Measurements from ENCODE around the gene SLC25A51.

SLC25A51 gene

DNA sequence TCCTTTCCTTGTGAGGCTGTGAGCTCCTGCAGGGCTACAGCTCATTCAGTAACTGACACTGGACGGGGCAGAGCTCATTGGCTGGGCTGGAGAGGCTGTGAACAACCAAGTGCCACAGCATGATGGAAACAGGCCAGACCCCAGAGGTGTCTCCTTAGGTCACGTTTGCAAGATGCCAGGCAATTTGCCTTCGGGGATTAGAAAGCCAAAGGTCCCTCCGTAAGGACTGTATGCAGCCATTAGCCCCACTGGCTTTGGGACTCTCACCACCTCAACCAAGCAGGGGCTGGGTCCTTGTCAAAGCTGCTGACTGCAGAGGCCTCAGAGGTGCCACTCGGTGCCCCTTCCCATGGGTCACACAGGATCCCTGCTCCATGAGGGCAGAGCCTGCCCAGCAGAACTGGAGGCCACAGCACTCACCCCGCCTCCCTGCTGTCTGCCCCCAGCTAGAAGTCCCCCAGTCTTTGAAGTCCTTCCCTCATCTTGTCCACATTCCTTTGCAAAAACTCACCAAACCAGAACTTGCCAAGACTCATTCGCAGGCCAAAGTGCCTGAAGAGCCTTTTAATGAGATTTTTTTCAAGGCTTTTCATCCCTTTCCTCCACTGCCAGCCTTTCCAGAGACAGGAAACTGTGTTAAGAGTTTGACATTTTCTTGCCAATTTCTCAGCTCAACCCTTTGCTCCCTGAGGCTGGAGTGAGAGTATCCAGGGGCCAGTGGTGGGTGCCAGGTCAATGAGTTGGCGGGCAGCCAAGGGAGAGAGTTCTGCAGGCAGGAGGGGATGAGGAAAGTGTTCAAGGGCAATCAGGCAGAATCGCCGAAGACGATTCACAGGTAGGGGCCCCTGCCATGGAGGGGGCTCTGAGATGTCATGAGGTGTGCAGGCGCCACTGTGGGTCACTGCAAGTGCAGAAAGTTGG lies 39.7 kb upstream of the SLC25A51 start:
- no peaks in the 10 kb centered on the region for H3K4me1 Mint-ChIP-seq (ENCODE audit: low read depth)
- no peak overlapping the region for H3K4me3 Mint-ChIP-seq
- H3K27ac Mint-ChIP-seq, result no peak overlapping the region
- no peaks in the 10 kb centered on the region for H3K36me3 Mint-ChIP-seq
- no peaks in the 10 kb centered on the region for H3K9me3 Mint-ChIP-seq (ENCODE audit: low read depth)
- H3K27me3 Mint-ChIP-seq, result no peaks in the 10 kb centered on the region

- Mint-ChIP-seq H3K27ac (no peak overlapping the region), H3K4me1 (ENCODE audit: low read depth) (no peaks in the 10 kb centered on the region), H3K4me3 (no peak overlapping the region), H3K27me3 (no peaks in the 10 kb centered on the region), H3K9me3 (ENCODE audit: low read depth) (no peaks in the 10 kb centered on the region), H3K36me3 (no peaks in the 10 kb centered on the region)
Measured at GRCh38 chr9:37942621-37943344, 38.9 kb upstream of the SLC25A51 start.

GRCh38 chr9:37941253-37941652 lies 37.3 kb upstream of the SLC25A51 start:
- H3K27ac Mint-ChIP-seq, result no peak overlapping the region
- H3K9me3 Mint-ChIP-seq (ENCODE audit: low read depth), result no peaks in the 10 kb centered on the region
- H3K27me3 Mint-ChIP-seq, result no peaks in the 10 kb centered on the region
- no peaks in the 10 kb centered on the region for H3K4me1 Mint-ChIP-seq (ENCODE audit: low read depth)
- H3K36me3 Mint-ChIP-seq, result no peaks in the 10 kb centered on the region
- H3K4me3 Mint-ChIP-seq, result no peak overlapping the region

- H3K9me3 Mint-ChIP-seq (ENCODE audit: low read depth), result no peaks in the 10 kb centered on the region
- H3K27ac Mint-ChIP-seq, result no peak overlapping the region
- H3K4me3 Mint-ChIP-seq, result no peak overlapping the region
- H3K36me3 Mint-ChIP-seq, result no peaks in the 10 kb centered on the region
- no peaks in the 10 kb centered on the region for H3K4me1 Mint-ChIP-seq (ENCODE audit: low read depth)
- H3K27me3 Mint-ChIP-seq, result no peaks in the 10 kb centered on the region
Measured at GRCh38 chr9:37939575-37940095, 35.7 kb upstream of the SLC25A51 start.

DNA sequence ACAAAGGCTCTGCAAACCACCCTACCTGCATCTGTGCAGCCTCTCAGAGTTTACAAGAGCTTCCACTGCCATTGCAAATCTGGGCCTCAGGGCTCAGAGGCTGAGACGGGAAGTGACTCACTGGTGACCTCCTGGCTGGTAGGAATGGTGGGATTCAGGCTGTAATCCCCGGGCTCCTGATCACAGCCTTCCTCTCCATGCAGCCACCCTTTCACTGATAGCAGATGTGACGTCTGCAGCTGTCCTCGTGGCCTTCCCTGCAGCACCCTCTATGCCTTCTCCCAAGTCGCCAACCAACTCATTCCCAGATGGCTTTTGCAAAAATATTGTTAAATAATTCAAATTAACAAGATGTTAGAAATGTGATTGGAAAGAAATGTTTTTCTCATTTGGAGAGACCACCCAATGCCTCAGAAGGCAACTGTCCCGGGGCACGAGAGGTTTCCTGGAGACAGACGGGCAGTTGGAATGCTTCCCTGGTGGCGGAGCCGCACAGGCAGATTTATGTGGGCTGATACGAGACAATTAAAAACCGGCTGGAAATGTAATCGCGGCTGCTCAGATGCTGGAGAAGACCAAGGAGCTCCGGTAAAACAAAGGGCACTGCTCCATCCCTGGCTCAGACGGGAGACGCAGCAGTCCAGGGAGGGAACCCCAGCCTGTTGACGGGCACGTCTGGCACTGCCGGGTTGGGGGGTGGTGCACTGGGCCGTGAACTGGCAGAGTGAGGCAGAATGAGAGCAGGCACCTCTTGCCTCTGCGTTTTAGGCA lies 34.4 kb upstream of the SLC25A51 start:
- H3K27me3 Mint-ChIP-seq, result no peaks in the 10 kb centered on the region
- H3K9me3 Mint-ChIP-seq (ENCODE audit: low read depth), result no peaks in the 10 kb centered on the region
- no peaks in the 10 kb centered on the region for H3K36me3 Mint-ChIP-seq
- no peaks in the 10 kb centered on the region for H3K4me1 Mint-ChIP-seq (ENCODE audit: low read depth)
- no peak overlapping the region for H3K27ac Mint-ChIP-seq
- H3K4me3 Mint-ChIP-seq, result no peak overlapping the region

GRCh38 chr9:37937366-37937765 lies 33.4 kb upstream of the SLC25A51 start:
- no peak overlapping the region for H3K27ac Mint-ChIP-seq
- no peaks in the 10 kb centered on the region for H3K9me3 Mint-ChIP-seq (ENCODE audit: low read depth)
- H3K36me3 Mint-ChIP-seq, result no peaks in the 10 kb centered on the region
- H3K27me3 Mint-ChIP-seq, result no peaks in the 10 kb centered on the region
- H3K4me3 Mint-ChIP-seq, result no peak overlapping the region
- H3K4me1 Mint-ChIP-seq (ENCODE audit: low read depth), result no peaks in the 10 kb centered on the region

GRCh38 chr9:37936965-37937364 lies 33.0 kb upstream of the SLC25A51 start:
- H3K9me3 Mint-ChIP-seq (ENCODE audit: low read depth), result no peaks in the 10 kb centered on the region
- no peaks in the 10 kb centered on the region for H3K36me3 Mint-ChIP-seq
- H3K4me1 Mint-ChIP-seq (ENCODE audit: low read depth), result no peaks in the 10 kb centered on the region
- H3K27me3 Mint-ChIP-seq, result no peaks in the 10 kb centered on the region
- H3K27ac Mint-ChIP-seq, result no peak overlapping the region
- no peak overlapping the region for H3K4me3 Mint-ChIP-seq

- Mint-ChIP-seq H3K27me3 (no peaks in the 10 kb centered on the region), H3K27ac (no peak overlapping the region), H3K4me1 (ENCODE audit: low read depth) (no peaks in the 10 kb centered on the region), H3K9me3 (ENCODE audit: low read depth) (no peaks in the 10 kb centered on the region), H3K36me3 (no peaks in the 10 kb centered on the region), H3K4me3 (no peak overlapping the region)
Measured at GRCh38 chr9:37936376-37936775, 32.4 kb upstream of the SLC25A51 start.

- Mint-ChIP-seq H3K27ac (no peak overlapping the region), H3K27me3 (no peaks in the 10 kb centered on the region), H3K4me1 (ENCODE audit: low read depth) (no peaks in the 10 kb centered on the region), H3K36me3 (no peaks in the 10 kb centered on the region), H3K4me3 (no peak overlapping the region), H3K9me3 (ENCODE audit: low read depth) (no peaks in the 10 kb centered on the region)
Measured at GRCh38 chr9:37935096-37935495, 31.2 kb upstream of the SLC25A51 start.

- Mint-ChIP-seq H3K9me3 (ENCODE audit: low read depth) (no peaks in the 10 kb centered on the region), H3K4me3 (no peak overlapping the region), H3K27ac (no peak overlapping the region), H3K27me3 (no peaks in the 10 kb centered on the region), H3K36me3 (no peaks in the 10 kb centered on the region), H3K4me1 (ENCODE audit: low read depth) (no peaks in the 10 kb centered on the region)
Measured at GRCh38 chr9:37931592-37931991, 27.7 kb upstream of the SLC25A51 start.

DNA sequence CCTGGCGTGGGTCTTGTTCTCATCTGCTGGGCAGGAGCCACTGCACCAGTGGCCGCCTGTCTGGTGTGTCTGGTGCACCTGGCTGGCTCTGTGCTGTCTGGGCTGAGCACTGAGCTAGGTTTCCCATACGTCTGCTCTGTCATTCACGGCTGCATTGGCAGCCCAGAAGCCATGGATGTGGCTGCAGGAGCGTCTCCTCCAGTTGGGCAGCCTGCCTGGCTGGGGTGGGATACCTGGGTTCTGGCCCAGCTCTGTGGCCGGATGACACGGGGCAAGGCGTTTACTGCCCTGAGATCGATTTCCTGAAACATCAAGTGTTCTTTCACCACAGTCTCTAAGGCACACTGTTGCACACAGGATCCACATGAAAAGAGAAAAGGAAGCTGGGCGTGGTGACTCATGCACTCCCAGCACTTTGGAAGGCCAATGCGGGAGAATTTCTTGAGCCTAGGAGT lies 25.5 kb upstream of the SLC25A51 start:
- Mint-ChIP-seq H3K27me3 (no peaks in the 10 kb centered on the region), H3K27ac (no peak overlapping the region), H3K4me1 (ENCODE audit: low read depth) (no peaks in the 10 kb centered on the region), H3K9me3 (ENCODE audit: low read depth) (no peaks in the 10 kb centered on the region), H3K36me3 (no peaks in the 10 kb centered on the region), H3K4me3 (no peak overlapping the region)

DNA sequence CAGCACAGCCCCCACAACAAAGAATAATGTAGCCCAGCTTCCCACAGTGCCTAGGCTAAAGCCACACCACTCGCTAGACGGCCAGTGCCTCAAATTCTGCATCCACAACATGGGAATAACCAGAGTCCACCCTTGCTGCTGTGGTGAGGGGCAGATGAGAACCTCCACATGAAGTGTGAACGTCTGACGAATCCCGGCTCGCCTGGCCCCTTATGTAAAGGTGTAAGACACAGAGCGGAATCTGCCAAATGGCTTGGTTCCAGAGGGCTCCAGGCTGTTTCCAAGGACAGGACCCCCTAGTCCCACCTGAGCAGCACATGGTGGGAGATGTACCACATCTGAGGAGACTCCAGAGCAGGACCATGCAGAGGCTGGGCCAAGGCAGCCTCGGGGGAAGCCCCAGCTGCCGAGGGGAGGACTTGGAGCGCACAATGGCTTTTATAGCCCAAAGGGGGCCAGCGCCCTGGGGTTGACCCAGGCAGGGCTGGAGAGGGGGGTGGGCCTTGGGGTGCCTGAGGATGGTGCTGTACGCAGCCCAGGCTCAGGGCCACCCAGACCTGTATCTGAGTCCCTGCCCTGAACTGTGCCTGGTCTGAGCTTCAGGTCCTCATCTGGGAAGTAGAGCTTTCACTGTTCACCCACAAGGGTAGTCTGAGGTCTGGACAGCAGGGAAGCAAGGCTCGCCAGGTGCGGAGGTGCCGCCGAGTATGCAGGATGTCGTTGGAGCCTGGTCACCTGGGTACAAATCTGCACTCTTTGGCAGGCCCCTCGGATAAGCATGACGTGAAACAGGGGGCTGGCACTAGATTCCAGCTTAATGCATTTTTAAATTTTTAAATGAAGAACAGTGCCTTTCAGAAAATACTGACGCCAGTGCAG lies 24.9 kb upstream of the SLC25A51 start:
- no peaks in the 10 kb centered on the region for H3K27me3 Mint-ChIP-seq
- no peak overlapping the region for H3K27ac Mint-ChIP-seq

DNA sequence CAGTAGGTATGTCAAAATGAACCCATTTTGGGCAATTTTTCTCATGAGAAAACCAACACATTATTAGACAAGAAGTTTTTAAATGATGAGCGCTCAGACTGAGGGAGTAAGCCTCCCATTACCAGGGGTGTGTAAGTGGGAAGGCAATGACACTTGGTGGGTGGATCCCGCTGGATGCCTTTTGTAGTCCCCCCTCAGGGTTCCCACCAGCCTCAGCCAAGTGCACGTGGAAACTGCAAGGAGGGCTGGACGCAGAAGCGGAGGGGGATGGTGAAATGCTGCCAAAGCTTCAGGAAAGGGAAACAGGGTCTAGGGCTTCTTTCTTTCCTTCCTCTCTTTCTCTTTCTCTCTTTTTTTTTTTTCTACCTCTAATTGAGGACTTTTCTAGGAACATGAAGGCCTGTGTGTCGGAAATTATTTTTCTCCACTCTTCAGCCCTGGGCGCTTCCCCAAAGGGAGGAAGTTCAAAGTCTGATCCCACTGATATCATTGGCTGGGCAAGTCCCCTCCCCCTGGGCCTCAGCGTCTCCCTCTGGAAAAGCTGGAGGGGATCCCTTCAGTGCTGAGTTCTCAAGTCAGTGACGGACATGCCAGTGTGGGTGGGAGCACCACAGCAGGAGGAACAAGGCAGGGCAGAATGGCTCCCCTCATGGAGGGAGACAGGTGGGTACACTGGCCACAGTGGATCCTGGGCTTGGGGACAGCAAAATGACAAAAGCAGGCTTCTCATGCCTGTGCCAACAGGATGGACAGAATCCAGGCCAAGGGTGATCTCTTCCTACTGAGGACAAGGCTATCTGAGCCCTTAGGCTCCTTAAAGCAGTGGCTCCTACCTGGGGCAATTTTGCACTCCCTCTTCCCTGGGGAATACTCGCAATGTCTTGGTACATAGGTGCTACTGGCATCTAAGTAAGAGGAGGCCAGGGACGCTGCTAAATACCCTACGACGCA lies 23.9 kb upstream of the SLC25A51 start:
- Mint-ChIP-seq H3K27me3 (no peaks in the 10 kb centered on the region), H3K27ac (no peak overlapping the region), H3K4me1 (ENCODE audit: low read depth) (no peaks in the 10 kb centered on the region), H3K9me3 (ENCODE audit: low read depth) (no peaks in the 10 kb centered on the region), H3K36me3 (no peaks in the 10 kb centered on the region), H3K4me3 (no peak overlapping the region)

More for the DNA sequence above, 24.9 kb upstream of the SLC25A51 start:
- no peaks in the 10 kb centered on the region for H3K4me1 Mint-ChIP-seq (ENCODE audit: low read depth)
- no peaks in the 10 kb centered on the region for H3K9me3 Mint-ChIP-seq (ENCODE audit: low read depth)
- no peak overlapping the region for H3K4me3 Mint-ChIP-seq
- no peaks in the 10 kb centered on the region for H3K36me3 Mint-ChIP-seq
